ENCODE results near the gene CTCF. TPM values are rescaled to one million over a fixed set of nuclear protein-coding genes. Genes with fewer than 3 reads are reported as not detected.

Gene CTCF
- total RNA-seq, 1 donor from 2014 or later, result 62.5 TPM

- DNase-seq, result peak; percentile 88
- Mint-ChIP-seq H3K27me3 (no peaks in the 10 kb centered on the region), H3K27ac (peak overlapping the region; percentile 85), H3K4me3 (peak overlapping the region; percentile 88), H3K9me3 (no peaks in the 10 kb centered on the region), H3K4me1 (peaks cover 31% of the 10 kb centered on the region), H3K36me3 (ENCODE audit: low read depth) (peaks cover 7% of the 10 kb centered on the region)
- intact Hi-C loops (cut with micrococcal nuclease), result loop anchor here (1.0 to 5.0 kb wide), 11 partner anchors 16 to 373 kb away; partner anchors contain the start of genes ACD, ATP6V0D1, FHOD1 and GFOD2
These were observed 787 bp downstream of the CTCF start for GRCh38 chr16:67562918-67563707.

GRCh38 chr16:67563708-67564468, 1.6 kb downstream of the CTCF start:
- H3K4me1 Mint-ChIP-seq, result peaks cover 31% of the 10 kb centered on the region
- H3K27me3 Mint-ChIP-seq, result no peaks in the 10 kb centered on the region
- H3K4me3 Mint-ChIP-seq, result peak overlapping the region; percentile 88
- peaks cover 7% of the 10 kb centered on the region for H3K36me3 Mint-ChIP-seq (ENCODE audit: low read depth)
- H3K9me3 Mint-ChIP-seq, result no peaks in the 10 kb centered on the region
- peak overlapping the region; percentile 85 for H3K27ac Mint-ChIP-seq
- peak; percentile 82 for DNase-seq
- intact Hi-C loops (cut with micrococcal nuclease), result loop anchor here (2.0 to 5.0 kb wide), 3 partner anchors 43 to 317 kb away; partner anchors contain the start of genes FHOD1 and GFOD2

GRCh38 chr16:67565470-67566100, 3.3 kb downstream of the CTCF start:
- Mint-ChIP-seq H3K9me3 (no peaks in the 10 kb centered on the region), H3K27me3 (no peaks in the 10 kb centered on the region), H3K36me3 (ENCODE audit: low read depth) (peaks cover 4% of the 10 kb centered on the region), H3K4me3 (peak overlapping the region; percentile 23), H3K4me1 (peaks cover 28% of the 10 kb centered on the region), H3K27ac (no peak overlapping the region)
- no peak for DNase-seq
- intact Hi-C loops (cut with micrococcal nuclease), result no loop called here

GRCh38 chr16:67571464-67571863, 9.1 kb downstream of the CTCF start:
- Mint-ChIP-seq H3K27ac (no peak overlapping the region), H3K27me3 (no peaks in the 10 kb centered on the region), H3K36me3 (ENCODE audit: low read depth) (peaks cover 37% of the 10 kb centered on the region), H3K9me3 (no peaks in the 10 kb centered on the region), H3K4me1 (peaks cover 7% of the 10 kb centered on the region), H3K4me3 (no peak overlapping the region)
- DNase-seq, result no peak
- intact Hi-C loops (cut with micrococcal nuclease), result no loop called here

- no peak for DNase-seq
- Mint-ChIP-seq H3K4me1 (peaks cover 9% of the 10 kb centered on the region), H3K4me3 (no peak overlapping the region), H3K9me3 (no peaks in the 10 kb centered on the region), H3K36me3 (ENCODE audit: low read depth) (peaks cover 37% of the 10 kb centered on the region), H3K27ac (no peak overlapping the region), H3K27me3 (no peaks in the 10 kb centered on the region)
- intact Hi-C loops (cut with micrococcal nuclease), result no loop called here
These were observed 9.7 kb downstream of the CTCF start for GRCh38 chr16:67571981-67572431.

GRCh38 chr16:67579686-67580085, 17.4 kb downstream of the CTCF start:
- intact Hi-C loops (cut with micrococcal nuclease), result no loop called here

GRCh38 chr16:67580202-67580601, 17.9 kb downstream of the CTCF start:
- intact Hi-C loops (cut with micrococcal nuclease), result no loop called here
- Mint-ChIP-seq H3K36me3 (ENCODE audit: low read depth) (peaks cover 16% of the 10 kb centered on the region), H3K27me3 (no peaks in the 10 kb centered on the region), H3K9me3 (no peaks in the 10 kb centered on the region), H3K4me3 (no peak overlapping the region), H3K27ac (no peak overlapping the region), H3K4me1 (peaks cover 9% of the 10 kb centered on the region)
- no peak for DNase-seq

More at GRCh38 chr16:67579686-67580085, 17.4 kb downstream of the CTCF start:
- Mint-ChIP-seq H3K27ac (peak overlapping the region; percentile 51), H3K9me3 (no peaks in the 10 kb centered on the region), H3K27me3 (no peaks in the 10 kb centered on the region), H3K4me1 (peaks cover 8% of the 10 kb centered on the region), H3K4me3 (no peak overlapping the region), H3K36me3 (ENCODE audit: low read depth) (peaks cover 20% of the 10 kb centered on the region)
- no peak for DNase-seq

- peaks cover 18% of the 10 kb centered on the region for H3K36me3 Mint-ChIP-seq (ENCODE audit: low read depth)
- peak overlapping the region; percentile 9 for H3K27ac Mint-ChIP-seq
- DNase-seq, result no peak
- intact Hi-C loops (cut with micrococcal nuclease), result no loop called here
- peaks cover 23% of the 10 kb centered on the region for H3K4me1 Mint-ChIP-seq
- no peaks in the 10 kb centered on the region for H3K9me3 Mint-ChIP-seq
- H3K4me3 Mint-ChIP-seq, result no peak overlapping the region
- no peaks in the 10 kb centered on the region for H3K27me3 Mint-ChIP-seq
These were observed 31.0 kb downstream of the CTCF start for GRCh38 chr16:67593288-67593687.

- no peaks in the 10 kb centered on the region for H3K27me3 Mint-ChIP-seq
- H3K27ac Mint-ChIP-seq, result peak overlapping the region; percentile 9
- intact Hi-C loops (cut with micrococcal nuclease), result no loop called here
- no peak for DNase-seq
- H3K9me3 Mint-ChIP-seq, result no peaks in the 10 kb centered on the region
- H3K36me3 Mint-ChIP-seq (ENCODE audit: low read depth), result peaks cover 19% of the 10 kb centered on the region
- no peak overlapping the region for H3K4me3 Mint-ChIP-seq
- H3K4me1 Mint-ChIP-seq, result peaks cover 23% of the 10 kb centered on the region
These were observed 31.4 kb downstream of the CTCF start for GRCh38 chr16:67593701-67594100.

- H3K27ac Mint-ChIP-seq, result peak overlapping the region; percentile 63
- H3K36me3 Mint-ChIP-seq (ENCODE audit: low read depth), result peaks cover 19% of the 10 kb centered on the region
- no peak for DNase-seq
- intact Hi-C loops (cut with micrococcal nuclease), result no loop called here
- H3K4me3 Mint-ChIP-seq, result no peak overlapping the region
- H3K9me3 Mint-ChIP-seq, result no peaks in the 10 kb centered on the region
- H3K4me1 Mint-ChIP-seq, result peaks cover 23% of the 10 kb centered on the region
- H3K27me3 Mint-ChIP-seq, result no peaks in the 10 kb centered on the region
These were observed 32.1 kb downstream of the CTCF start for GRCh38 chr16:67594256-67594915.

GRCh38 chr16:67594956-67595355, 32.6 kb downstream of the CTCF start:
- intact Hi-C loops (cut with micrococcal nuclease), result no loop called here
- Mint-ChIP-seq H3K27ac (peak overlapping the region; percentile 43), H3K27me3 (no peaks in the 10 kb centered on the region), H3K36me3 (ENCODE audit: low read depth) (peaks cover 14% of the 10 kb centered on the region), H3K4me3 (no peak overlapping the region), H3K4me1 (peaks cover 25% of the 10 kb centered on the region), H3K9me3 (no peaks in the 10 kb centered on the region)
- no peak for DNase-seq

GRCh38 chr16:67598527-67598926, 36.2 kb downstream of the CTCF start:
- Mint-ChIP-seq H3K9me3 (no peaks in the 10 kb centered on the region), H3K27me3 (no peaks in the 10 kb centered on the region), H3K36me3 (ENCODE audit: low read depth) (peaks cover 12% of the 10 kb centered on the region), H3K4me3 (no peak overlapping the region), H3K27ac (no peak overlapping the region), H3K4me1 (peaks cover 24% of the 10 kb centered on the region)
- intact Hi-C loops (cut with micrococcal nuclease), result no loop called here
- DNase-seq, result no peak

GRCh38 chr16:67605641-67606040, 43.3 kb downstream of the CTCF start:
- Mint-ChIP-seq H3K27me3 (no peaks in the 10 kb centered on the region), H3K4me3 (no peak overlapping the region), H3K27ac (peak overlapping the region; percentile 4), H3K4me1 (peaks cover 11% of the 10 kb centered on the region), H3K9me3 (no peaks in the 10 kb centered on the region), H3K36me3 (ENCODE audit: low read depth) (no peaks in the 10 kb centered on the region)
- no peak for DNase-seq
- intact Hi-C loops (cut with micrococcal nuclease), result loop anchor here (5.0 kb wide), 1 partner anchor 43 kb away; the partner anchor contains the start of gene CTCF

Measured in activated CD4-positive, alpha-beta T cell treated with anti-CD3 and anti-CD28 coated beads, Interleukin-2, amount 10 ng/mL, durations not matched to agents 24 days and 14 days (primary cell).